Measurements from ENCODE around the gene STPG1.

The STPG1 gene

DNA sequence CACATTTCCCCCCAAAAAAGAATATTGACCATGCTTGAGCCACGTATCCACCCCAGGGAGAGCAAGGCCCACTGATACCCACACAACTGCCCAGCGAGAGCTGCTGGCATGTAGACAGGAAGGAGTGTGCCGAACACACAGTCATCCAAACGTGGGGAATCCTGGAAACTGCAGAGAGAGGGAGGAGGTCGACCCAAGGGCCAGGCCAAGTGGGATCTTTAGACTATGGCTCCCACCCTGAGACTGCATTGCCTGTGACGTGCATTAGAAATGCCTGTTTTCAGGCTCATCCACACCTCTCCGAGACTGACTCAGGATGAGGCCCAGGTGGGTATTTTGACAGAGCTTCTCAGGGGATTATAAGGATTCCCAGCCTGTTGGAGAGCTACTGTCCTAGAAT is 27.9 kb upstream of the STPG1 start:
- DNase-seq (ENCODE audit: insufficient read length, low spot score) (no peak), FAIRE-seq (no peak)
- no peak for TF ChIP-seq POLR2A (IDR thresholded peaks at IDR 0.05; ENCODE audit: low read depth, low read length)

DNA sequence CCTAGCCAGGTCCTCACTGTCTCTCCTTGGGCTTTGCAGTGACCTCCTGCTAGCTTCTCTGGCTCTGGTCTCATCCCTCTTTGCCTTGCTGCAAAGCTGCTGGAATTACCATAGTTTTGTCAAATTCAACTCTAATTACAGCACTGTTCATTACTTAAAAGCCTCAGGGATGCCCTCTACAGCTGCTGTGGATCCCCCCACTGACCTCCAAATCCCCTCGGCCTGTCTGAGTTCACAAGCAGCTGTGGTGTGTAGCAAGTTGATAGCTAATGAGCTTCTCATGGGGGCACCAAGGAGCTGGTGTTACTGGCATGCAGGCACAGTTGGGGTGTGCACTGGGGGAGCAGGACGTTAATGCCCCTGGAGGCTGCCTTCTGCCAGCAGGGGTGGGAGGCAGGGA is 26.9 kb upstream of the STPG1 start:
- FAIRE-seq = no peak
- DNase-seq (ENCODE audit: insufficient read length, low spot score) = no peak
- no peak for TF ChIP-seq POLR2A (IDR thresholded peaks at IDR 0.05; ENCODE audit: low read depth, low read length)

DNA sequence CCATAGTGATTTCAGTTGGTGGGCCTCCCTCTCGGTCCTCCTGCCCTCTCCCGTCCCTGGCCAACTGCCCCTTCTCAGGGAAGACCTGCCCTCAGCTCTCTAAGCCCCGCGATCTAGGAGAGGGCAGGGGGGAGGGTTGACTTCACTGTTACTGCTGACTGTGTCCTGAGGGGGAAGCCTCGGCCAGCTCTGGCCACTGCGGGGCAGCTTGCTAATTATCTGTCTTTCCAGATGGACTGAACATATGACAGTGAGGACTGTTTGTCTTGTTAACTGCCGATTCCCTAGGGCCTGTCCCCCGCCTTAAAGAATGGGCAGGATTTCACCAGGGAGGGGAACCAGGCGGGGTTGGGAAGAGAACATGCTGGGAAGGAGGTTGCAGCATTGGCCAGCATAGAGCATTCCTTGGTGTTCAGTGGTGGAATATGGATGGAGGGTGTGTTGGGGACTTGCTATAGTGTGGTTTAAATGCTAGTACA is 24.9 kb upstream of the STPG1 start:
- FAIRE-seq (no peak), DNase-seq (ENCODE audit: insufficient read length, low spot score) (no peak)
- TF ChIP-seq POLR2A (IDR thresholded peaks at IDR 0.05; ENCODE audit: low read depth, low read length) = no peak

DNA sequence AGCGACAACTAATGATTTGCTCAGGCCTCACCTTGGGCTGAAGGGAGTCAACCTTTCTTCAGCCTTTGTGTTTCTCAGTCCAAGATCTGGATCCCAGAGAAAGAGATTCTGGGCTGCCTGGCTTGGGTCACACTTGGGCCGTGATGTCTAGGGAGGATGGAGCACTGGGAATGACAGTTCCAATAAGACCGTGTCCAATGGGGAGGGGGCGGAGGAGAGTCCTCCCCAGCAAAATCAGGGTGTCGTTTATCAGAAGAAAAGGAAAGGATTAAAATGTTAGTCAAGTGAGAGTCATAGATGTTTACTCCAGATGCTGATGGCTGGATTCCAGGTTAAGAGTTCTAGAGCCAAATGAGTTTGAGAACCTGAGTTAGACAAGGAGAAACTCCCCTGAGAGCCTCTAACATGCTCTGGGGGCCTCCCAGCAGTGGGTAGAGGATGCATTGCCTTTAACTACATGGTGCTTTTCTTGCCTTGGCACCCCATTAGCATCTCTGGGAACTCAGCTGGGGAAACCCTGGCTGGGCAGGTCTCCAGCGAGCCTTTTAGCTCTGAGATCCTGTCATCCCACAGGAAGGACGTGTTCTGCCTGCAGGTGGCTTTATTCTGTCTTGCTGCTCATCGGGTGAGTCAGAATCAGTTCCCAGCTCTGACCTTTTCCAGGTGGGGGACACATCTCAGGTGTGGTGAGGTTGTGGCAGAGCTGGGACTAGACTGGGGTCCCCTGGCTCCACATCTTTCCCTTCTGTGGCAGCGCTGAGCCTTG is 24.2 kb upstream of the STPG1 start:
- no peak for TF ChIP-seq POLR2A (IDR thresholded peaks at IDR 0.05; ENCODE audit: low read depth, low read length)
- no peak for FAIRE-seq
- DNase-seq (ENCODE audit: insufficient read length, low spot score) = no peak

DNA sequence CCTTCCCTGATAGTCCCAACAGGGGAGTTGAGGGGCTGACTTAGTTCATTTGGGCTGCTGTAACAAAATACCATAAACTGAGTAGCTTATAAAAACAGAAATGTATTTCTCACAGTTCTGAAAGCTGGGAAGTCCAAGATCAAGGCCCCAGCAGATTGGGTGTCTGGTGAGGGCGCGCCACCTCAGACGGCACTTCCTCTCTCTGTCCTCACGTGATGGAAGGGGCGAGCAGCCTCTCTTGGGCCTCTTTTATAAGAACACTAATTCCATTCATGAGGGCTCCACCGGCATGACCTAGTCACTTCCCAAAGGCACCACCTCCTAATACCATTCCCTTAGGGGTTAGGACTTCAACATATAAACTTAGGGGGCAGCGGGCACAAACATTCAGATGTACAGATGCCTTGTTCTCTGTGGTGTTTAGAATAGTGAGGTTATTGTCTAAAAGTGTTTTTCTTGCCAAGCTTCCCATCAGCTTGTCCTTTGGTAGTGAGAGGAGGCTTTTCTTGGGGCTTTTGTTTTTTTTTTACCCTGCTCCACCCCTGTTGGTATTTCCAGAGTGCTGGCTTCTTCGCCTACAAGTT is 22.3 kb upstream of the STPG1 start:
- FAIRE-seq = no peak
- no peak for TF ChIP-seq POLR2A (IDR thresholded peaks at IDR 0.05; ENCODE audit: low read depth, low read length)
- no peak for DNase-seq (ENCODE audit: insufficient read length, low spot score)

DNA sequence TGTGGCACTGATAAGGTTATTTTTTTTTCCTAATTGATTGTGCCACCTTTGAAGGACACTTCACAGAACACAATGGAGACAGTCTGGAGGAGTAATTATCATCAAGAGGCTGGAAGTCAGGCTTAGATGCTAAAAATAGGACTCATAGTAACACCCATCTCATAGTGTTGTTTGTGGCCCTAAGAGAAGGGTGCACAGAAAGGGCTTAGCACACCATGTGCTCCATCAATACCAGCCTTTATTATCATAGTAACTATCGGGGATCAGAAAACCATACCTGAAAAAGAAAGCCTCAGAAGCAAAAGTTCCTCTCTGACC is 13.9 kb upstream of the STPG1 start:
- FAIRE-seq = no peak
- DNase-seq (ENCODE audit: insufficient read length, low spot score) = no peak
- TF ChIP-seq POLR2A (IDR thresholded peaks at IDR 0.05; ENCODE audit: low read depth, low read length) = no peak

DNA sequence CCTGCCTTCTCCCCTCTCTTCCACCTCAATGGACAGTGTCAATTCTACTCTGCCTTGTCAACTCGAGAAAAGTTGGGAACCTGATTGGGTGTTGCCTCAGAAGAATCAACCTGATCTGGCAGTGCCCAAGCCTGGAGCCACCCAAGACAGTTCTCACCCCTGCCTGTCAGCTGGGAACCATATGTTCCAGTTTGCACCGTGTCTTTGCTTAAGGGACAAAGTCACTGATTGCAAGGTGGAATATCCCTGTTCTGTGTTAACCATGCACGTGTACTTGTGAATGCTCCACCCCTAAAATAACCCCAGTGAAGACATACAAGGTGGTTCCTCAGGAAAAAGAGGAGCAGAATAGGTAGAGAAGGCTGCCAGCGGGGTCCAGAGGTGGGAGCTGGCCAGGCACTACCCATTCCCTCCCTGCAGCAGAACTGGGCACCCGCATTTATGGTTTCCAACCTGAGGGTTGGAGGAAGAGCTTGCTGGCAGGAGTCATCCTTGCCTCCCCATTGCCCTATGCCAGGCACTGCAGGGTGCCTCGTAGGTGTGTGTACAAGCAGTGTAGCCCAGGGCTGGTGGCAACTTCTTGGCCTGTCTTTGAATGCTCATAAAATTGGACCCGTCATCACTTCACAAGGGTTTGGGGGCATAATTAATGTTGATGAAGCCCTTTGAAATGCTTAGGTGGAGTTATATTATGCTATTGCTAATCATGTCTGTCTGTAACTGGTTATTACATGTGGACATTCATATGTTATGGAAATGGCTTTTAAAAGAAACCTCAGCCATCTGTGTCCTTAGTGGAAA is 13.4 kb upstream of the STPG1 start:
- FAIRE-seq (no peak), DNase-seq (ENCODE audit: insufficient read length, low spot score) (no peak)
- TF ChIP-seq POLR2A (IDR thresholded peaks at IDR 0.05; ENCODE audit: low read depth, low read length) = no peak

DNA sequence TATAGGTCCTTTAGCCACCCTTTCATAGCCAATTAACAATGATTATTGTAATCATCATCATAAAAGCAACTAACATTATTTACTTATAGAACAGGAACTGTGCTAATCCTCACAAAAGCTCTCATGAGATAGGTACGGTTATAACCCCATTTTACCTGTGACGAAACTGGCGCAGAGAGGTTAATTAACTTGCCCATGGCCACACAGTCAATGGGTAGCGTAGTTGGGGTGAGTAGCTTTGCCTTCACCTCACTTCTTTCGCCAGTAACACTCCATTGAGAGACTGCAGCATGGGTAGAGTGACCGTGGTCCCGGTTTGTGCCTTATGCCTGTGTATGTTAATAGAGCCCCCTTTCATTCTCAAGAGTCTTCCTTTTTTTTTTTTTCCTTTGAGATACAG is 12.3 kb upstream of the STPG1 start:
- FAIRE-seq (no peak), DNase-seq (ENCODE audit: insufficient read length, low spot score) (no peak)
- no peak for TF ChIP-seq POLR2A (IDR thresholded peaks at IDR 0.05; ENCODE audit: low read depth, low read length)

DNA sequence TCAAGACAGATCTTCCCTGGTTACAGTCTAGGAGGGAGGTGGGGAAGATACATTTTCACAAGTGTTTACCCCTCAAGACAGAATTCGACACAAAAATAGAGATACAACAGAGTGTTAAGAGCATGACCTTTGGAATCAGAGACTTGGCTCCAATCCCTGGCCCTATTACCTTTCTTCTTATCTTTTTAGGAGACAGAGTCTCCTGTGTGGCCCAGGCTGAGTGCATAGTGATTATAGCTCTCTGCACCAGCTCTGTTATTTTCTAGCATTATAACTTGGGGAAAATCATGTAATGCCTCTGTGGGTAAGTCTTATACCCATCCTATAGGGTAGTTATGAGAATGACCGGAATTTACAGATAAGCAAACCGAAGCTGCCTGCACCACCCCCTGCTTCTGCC is 11.9 kb upstream of the STPG1 start:
- no peak for DNase-seq (ENCODE audit: insufficient read length, low spot score)
- no peak for FAIRE-seq
- TF ChIP-seq POLR2A (IDR thresholded peaks at IDR 0.05; ENCODE audit: low read depth, low read length) = no peak

DNA sequence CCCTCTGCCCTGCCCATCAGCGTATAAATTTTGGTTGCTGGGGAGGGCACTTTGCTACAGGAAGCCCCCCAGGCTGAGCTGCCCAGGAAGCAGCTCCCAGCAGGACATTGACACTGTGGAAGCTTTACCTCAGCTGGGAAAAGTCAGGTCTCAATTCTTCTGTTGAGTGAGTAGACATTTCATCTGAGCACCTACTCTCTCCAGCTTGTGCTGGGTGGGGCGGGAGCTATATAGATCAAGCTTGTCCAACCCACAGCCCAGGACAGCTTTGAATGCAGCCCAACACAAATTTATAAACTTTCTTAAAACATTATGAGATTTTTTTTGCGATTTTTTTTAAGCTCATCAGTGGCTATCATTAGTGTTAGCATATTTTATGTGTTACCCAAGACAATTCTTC is 11.4 kb upstream of the STPG1 start:
- no peak for TF ChIP-seq POLR2A (IDR thresholded peaks at IDR 0.05; ENCODE audit: low read depth, low read length)
- DNase-seq (ENCODE audit: insufficient read length, low spot score) (no peak), FAIRE-seq (no peak)

DNA sequence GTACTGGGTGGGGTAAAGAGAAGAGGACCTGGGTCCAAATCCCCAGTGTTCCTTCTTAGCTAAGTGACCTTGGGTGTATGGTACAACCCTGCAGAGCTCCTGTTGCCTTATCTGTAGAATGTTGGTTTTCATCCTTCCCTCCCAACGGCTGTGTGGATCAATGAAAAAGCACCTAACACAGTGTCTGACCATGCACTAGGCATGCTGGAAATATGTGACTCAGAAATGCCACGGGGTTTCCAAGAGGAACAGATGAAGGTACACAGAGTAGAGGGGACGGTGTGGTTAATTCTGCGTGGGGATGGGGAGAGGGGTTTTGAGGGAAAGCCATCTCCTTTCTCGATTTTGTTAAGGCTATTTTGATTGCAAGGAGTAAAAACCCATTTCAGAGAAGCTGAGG is 10.6 kb upstream of the STPG1 start:
- no peak for TF ChIP-seq POLR2A (IDR thresholded peaks at IDR 0.05; ENCODE audit: low read depth, low read length)
- DNase-seq (ENCODE audit: insufficient read length, low spot score) = no peak
- no peak for FAIRE-seq

DNA sequence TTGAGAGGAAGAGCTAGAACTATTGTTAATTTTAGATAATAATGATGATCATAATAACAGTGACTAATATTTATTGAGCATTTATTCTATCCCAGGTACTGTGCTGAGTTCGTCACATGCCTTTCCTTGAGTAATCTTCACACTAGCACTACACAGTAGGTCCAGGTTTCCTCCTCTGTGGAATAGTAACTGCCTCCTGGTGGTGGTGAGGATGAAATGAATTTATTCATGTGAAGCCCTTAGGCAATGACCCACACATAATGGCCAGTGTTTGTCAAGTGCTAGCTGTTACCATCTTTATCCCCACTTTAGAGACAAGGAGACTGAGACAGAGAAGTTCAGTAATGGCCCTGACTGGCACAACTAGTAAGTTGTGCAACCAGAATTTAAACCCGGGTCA is 7.9 kb upstream of the STPG1 start:
- DNase-seq (ENCODE audit: insufficient read length, low spot score) (no peak), FAIRE-seq (no peak)
- TF ChIP-seq POLR2A (IDR thresholded peaks at IDR 0.05; ENCODE audit: low read depth, low read length) = no peak

DNA sequence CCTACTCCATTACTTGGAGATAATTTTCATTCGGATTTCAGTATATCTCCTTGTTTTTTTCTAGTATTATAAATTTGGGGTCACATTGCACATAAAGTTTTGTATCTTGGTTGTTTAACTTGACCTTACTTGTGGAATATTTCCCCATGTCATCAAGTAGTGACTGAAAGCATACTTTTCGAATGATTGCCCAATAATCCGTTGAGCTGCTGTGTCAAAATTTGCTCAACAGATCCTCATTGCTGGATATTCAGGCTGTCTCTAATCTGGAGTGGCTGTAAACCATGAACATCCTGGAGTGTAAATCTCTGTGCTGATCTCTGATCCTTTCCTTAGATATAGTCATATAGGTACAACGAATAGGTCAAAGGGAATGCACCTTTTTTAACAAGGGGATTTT is 7.0 kb upstream of the STPG1 start:
- no peak for TF ChIP-seq POLR2A (IDR thresholded peaks at IDR 0.05; ENCODE audit: low read depth, low read length)
- DNase-seq (ENCODE audit: insufficient read length, low spot score) (no peak), FAIRE-seq (no peak)

DNA sequence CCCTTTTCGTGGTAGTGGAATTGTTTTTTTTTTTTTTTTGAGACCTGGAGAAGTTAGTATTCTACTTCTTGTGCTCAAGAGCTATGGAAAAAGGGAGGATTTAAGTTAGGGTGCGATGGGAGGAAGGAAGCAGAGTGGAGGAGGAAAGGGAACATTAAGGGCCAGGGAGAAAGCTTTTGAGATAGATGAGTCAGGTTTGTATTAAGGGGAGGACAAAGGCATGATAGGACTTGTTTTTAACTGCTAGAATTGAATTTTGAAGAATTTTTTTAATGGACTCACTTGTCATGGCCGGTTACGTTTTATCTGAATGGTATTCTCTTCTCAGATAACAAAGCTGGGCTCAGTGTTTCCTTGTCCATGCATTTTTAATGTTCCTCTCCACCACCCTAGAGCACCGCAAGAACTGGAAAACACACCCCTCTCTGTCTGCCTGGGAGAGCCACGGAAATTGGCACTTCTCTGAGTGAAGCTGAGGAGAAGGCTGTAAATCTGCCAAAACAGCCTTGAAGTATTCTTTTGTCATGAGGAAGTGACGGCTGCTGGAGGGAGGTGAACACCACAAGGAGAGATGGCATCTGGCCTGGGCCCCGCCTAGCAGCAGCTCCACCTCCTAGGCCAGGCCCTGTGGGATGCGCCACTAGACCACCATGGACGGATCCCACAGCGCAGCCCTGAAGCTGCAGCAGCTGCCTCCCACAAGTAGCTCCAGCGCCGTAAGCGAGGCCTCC is 5.5 kb upstream of the STPG1 start:
- no peak for TF ChIP-seq POLR2A (IDR thresholded peaks at IDR 0.05; ENCODE audit: low read depth, low read length)
- no peak for DNase-seq (ENCODE audit: insufficient read length, low spot score)
- FAIRE-seq = no peak
